ENCODE results near the gene FOXO3B.
"Not testable (repeated sequence)": the region's sequence is repeated elsewhere in the genome, so short reads cannot be mapped to it uniquely, and the experiment has no call there.

DNA sequence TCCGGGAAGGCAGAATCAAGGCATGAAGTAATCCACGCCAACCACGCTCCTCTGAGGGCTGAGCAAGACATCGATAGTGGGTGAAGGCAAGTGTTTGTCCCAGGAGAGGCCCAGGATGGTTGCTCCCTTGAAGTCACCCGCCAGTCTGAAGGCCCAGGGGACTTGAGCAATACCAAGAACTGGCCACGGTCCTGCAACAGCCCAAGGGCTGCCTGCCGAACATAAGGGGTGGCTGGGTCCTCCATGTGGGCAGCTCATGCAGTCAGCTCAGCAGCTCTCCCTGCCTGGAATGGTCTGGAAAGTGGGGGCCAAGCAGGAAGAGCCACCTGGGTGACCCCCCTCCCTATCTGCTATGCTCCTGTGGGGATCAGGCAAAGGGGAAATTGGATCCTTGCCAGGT is 46.3 kb downstream of the FOXO3B start:
- TF ChIP-seq, protein P1, sequence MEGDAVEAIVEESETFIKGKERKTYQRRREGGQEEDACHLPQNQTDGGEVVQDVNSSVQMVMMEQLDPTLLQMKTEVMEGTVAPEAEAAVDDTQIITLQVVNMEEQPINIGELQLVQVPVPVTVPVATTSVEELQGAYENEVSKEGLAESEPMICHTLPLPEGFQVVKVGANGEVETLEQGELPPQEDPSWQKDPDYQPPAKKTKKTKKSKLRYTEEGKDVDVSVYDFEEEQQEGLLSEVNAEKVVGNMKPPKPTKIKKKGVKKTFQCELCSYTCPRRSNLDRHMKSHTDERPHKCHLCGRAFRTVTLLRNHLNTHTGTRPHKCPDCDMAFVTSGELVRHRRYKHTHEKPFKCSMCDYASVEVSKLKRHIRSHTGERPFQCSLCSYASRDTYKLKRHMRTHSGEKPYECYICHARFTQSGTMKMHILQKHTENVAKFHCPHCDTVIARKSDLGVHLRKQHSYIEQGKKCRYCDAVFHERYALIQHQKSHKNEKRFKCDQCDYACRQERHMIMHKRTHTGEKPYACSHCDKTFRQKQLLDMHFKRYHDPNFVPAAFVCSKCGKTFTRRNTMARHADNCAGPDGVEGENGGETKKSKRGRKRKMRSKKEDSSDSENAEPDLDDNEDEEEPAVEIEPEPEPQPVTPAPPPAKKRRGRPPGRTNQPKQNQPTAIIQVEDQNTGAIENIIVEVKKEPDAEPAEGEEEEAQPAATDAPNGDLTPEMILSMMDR (IDR thresholded peaks at IDR 0.05) = not testable (repeated sequence)
- not testable (repeated sequence) for TF ChIP-seq POLR2A (IDR thresholded peaks at IDR 0.05); POLR2AphosphoS5 (IDR thresholded peaks at IDR 0.05; ENCODE audit: insufficient read depth in 1 of 2, low read depth in 1 of 2)
